HG02623 (cell line): Measurements from ENCODE around the gene CACNA1I.

ENCODE experiments used
- ATAC-seq: cut with Tn5 transposase; IDR thresholded peaks from one replicate; pipeline ENCODE4 v1.9.1; 2021; ENCODE audit warnings: moderate library complexity; ENCODE audit not compliant: unreplicated experiment

The CACNA1I gene

DNA sequence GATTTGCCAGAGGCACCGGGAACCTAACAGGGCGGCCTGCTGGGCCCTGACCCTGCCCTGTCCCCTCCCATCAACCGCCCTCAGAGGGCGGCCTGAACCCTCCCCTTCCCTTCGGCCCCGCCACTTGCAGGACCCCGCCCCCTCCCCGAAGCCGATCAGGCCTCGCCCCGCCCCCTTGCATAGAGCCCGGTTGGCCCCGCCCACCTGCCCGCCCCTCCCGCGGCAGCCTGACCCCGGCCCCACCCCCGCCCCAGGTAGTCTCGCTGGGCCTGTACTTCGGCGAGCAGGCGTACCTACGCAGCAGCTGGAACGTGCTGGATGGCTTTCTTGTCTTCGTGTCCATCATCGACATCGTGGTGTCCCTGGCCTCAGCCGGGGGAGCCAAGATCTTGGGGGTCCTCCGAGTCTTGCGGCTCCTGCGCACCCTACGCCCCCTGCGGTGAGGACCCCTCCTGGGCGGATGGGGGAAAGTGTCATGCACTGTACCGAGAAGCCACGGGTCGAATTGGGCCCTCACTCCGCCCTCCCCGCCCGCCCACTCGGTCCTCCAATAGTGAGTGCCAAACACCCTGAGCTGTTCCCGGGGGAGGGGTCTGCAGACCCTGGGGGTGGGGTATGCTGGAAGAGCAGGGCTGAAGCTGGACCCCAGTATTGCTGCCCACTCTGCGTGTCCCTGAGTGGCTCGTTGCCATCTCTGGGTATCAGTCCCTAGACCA lies 94.1 kb downstream of the CACNA1I start:
- no peak for ATAC-seq

DNA sequence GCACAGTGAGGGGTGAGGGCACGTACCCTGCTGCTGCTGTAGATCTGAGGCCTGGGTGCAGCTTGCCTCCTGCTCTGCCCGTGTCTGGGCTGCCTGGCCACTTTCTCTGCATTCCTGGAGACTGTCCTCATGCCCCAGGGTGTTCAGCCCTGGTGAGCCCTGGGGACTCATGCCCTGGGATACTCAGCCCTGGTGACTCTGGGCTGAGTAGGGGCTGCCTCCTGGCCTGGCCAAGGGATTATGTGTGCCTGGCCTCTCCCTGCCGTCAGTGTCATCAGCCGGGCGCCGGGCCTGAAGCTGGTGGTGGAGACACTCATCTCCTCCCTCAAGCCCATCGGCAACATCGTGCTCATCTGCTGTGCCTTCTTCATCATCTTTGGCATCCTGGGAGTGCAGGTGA lies 94.7 kb downstream of the CACNA1I start:
- ATAC-seq, result no peak

DNA sequence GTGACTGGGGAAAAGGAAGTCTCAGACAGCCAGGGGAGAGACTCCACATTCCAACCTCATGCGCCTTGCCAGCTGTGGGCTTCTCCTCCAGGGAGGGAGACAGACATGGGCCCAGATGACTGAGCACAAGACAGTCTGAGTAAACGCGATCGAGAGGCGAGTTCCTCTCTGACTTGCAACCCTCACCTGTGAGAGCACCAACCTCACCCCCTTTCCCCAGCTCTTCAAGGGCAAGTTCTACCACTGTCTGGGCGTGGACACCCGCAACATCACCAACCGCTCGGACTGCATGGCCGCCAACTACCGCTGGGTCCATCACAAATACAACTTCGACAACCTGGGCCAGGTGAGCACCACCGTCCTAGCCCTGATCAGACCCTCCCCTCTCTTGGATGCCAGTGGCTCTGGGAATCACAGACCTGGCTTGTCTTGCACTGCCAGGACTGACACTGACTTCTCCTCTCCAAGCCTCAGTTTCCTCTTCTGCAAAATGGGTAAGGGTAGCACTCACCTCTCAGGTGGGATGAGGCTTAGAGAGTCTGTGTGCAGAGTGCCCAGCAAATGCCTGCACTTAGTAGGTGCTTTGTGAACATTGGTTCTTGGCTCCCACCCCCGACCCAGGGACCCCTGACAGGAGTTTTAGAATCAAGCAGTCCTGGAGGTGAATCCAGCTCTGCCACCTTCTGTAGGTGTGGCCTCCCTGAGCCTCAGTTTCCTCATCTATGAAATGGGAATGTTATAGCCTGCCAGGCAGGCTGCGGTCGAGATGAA lies 95.3 kb downstream of the CACNA1I start:
- ATAC-seq, result no peak

DNA sequence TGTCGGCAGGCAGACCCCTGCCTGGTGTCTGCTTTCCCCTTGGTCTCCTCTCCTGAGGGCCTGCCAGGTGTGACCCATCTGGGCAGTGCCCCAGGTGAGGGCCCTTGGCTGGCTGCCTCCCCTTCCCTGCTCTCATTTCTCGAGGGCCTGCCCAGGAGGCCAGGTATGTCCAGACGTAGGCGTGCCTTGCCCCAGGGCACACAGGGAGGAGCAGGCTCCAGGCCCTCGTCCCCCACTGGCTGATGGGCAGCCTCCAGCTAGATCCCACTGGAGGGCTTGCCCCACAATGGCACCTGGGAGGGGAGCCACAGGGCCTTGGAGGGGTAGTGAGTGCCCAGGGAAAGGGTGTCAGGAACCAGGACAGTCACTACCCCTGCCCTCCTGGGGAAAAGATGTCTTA lies 95.9 kb downstream of the CACNA1I start:
- ATAC-seq, result no peak

DNA sequence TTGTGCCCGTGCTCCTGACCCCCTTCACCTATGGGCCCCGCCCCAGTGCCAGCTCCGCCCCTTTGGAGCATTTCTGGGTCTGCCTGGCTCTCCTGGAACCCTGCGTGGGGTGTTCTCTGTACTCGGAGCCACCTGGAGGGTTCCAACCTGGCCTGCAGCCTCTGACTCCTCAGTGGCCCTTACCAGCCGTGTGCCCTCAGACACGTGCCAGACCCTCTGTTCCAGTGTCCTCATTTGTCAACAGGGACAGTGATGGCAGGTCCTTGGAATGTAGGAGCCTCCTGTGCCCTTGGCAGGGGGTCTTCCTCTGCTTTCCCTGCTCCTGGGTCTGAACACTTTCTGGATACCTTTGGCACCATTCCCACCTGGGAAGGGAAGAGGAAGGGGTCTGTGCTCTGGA lies 96.4 kb downstream of the CACNA1I start:
- no peak for ATAC-seq

DNA sequence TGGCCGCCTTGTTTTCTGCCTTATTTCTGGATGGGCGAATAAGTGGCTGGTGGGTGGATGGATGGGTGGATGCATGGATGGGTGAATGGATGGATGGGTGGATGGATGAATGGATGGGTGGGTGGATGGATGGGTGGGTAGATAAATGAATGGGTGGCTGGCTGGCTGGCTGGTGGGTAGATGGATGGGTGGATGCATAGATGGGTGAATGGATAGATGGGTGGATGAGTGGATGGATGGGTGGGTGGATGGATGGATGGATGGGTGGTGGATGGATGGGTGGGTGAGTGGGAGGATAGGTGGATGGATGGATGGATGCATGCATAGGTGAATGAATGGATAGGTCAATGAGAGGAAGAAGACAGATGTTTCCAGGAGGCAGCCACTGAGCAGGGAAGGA lies 98.9 kb downstream of the CACNA1I start:
- ATAC-seq, result no peak

DNA sequence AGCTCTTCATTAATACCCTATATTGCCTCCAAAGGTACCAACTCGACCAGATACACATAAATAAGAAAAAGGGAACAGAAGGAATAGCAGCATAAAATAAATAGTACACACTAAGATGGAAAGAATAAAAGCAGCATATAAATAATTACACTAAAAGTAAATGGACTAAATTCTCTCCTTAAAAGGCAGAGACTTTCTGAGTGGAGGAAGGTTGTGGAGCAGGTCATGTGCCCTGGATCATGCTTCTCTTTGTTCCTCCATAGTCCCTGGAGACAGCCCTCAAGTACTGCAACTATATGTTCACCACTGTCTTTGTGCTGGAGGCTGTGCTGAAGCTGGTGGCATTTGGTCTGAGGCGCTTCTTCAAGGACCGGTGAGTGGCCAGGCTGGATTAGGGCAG lies 101.4 kb downstream of the CACNA1I start:
- ATAC-seq, result no peak

DNA sequence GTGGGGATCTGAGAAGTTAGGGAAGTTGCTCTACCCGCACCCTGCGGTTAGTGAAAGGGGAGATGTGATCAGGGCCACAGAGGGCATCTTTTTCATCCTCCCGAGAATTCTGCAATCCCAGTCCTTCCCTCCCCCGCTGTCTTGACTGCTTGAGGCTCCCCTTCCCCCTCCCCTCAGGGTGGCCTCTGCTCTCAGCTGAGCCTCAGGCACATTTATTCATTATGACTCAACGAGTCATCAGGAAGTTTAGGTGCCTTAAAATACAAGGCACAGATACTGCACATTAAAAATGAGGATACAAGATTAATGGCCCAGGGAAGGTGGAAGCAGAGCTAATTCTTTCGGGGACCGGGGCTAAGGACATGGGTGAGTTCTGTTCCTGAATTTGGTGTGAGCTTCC lies 104.0 kb downstream of the CACNA1I start:
- ATAC-seq, result no peak

DNA sequence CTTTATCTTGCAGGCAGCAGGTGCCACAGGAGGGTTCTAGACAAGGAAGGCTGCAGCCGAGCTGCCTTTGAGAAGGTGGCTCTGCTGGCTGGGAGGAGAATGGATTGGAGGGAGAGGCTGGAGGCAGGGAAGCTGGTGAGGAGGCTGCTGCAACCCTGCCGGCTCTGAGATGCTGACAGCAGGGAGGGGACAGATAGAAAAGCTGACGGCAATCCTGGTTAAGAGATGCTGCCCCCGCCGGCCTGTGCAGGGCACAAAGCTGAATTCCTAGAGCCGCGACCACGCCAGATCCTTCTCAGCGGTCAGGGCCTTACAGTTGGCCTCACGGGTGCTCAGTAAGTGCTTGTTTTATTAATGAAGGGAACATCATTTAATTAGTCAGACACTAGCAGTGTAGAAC lies 105.4 kb downstream of the CACNA1I start:
- ATAC-seq, result no peak

DNA sequence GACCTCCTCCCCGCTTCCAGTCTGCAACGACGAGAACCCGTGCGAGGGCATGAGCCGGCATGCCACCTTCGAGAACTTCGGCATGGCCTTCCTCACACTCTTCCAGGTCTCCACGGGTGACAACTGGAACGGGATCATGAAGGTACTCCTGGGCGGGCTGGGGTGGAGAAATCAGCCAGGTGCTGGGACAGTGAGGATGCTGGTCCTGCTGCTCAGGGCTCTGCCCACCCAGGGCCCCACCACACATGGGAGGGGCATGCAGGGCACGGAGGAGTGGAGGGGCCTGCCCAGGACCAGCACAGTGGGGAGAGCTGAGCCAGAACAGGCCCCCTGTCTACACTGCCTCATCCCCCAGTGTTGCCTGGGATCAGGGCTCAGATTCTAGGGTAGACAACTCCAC lies 107.4 kb downstream of the CACNA1I start:
- no peak for ATAC-seq

DNA sequence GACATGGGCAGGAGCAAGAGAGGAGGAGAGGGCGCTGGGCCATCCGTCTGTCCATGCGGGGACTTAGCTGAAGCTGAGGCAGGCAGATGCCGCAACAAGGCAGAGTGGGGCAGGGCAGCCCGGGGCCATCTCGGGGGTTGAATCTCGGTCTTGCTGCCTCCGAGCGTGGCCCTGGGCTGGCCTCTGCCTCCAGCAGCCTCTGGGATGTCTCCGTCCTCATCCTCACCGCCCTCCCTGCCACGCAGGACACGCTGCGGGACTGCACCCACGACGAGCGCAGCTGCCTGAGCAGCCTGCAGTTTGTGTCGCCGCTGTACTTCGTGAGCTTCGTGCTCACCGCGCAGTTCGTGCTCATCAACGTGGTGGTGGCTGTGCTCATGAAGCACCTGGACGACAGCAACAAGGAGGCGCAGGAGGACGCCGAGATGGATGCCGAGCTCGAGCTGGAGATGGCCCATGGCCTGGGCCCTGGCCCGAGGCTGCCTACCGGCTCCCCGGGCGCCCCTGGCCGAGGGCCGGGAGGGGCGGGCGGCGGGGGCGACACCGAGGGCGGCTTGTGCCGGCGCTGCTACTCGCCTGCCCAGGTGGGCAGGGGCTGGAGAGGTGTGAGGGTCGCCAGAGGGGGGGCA lies 108.4 kb downstream of the CACNA1I start:
- no peak for ATAC-seq

DNA sequence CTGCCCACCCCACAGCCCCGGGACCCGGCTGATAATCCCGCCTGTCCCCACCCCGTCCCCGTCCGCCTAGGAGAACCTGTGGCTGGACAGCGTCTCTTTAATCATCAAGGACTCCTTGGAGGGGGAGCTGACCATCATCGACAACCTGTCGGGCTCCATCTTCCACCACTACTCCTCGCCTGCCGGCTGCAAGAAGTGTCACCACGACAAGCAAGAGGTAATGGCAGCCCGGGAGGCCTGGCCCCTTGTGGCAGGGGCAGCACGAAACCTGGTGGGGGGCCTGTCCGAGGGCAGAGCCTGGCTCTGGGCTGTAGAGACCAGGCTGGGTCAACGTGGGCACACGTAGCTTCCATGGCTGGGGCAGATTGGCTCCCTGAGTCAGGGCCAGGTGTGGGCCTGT lies 109.1 kb downstream of the CACNA1I start:
- ATAC-seq, result no peak

DNA sequence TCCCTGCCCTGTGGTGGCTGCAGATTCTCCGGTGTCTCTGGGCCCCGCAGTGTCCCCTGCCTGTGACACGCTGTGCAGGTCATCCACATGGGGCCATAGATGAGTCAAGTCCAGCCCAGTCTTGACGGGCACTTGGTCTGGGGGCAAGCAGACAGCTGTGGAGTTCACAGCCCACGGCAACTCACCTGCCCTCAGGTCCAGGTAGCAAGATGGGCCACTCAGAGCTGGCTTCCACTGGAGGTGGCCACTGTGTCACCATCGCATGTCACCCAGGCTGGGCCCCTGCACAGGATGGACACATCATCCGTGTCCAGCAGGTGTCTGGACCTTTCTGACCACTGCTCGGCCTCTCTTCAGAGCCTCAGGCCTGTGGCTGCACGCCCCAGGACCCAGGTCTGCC lies 109.9 kb downstream of the CACNA1I start:
- ATAC-seq, result no peak

DNA sequence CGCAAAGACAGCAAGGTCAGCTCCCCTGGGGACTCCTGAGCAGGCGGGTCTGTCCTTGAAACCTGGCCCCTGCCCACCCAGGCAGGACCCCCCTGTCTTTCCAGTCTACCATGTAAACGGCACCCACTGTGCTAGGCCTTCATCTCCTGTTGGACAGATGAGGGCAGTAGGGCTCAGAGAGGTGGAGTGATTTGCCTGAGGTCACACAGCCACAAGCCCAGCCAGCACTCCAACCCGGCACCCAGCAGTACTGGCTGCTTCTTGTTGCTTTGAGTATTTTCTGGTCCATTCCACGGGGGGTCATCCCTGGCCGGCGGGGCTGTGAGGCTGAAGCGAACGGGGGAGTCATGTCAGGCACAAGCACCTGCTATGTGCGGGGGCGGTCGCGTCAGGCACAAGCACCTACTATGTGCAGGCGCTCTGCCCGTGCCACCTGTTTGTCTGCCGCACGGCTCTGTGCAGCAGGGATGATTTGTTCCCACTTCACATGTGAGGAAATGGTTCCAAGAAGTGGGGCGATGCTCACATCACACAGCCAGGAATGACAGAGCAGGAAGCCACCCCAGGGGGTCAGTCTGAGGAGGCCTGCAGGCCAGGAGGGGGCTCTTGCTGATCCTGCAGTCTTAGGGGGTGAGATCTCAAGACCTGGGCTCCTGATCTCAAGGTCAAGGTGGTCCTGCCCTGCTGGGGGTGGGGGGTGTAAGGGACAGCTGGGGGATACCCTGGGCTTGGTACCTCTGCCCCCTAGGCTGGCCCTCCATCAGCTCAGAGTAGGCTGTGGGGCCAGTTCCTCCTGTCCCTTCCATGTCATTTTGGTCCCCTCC lies 110.7 kb downstream of the CACNA1I start:
- no peak for ATAC-seq

DNA sequence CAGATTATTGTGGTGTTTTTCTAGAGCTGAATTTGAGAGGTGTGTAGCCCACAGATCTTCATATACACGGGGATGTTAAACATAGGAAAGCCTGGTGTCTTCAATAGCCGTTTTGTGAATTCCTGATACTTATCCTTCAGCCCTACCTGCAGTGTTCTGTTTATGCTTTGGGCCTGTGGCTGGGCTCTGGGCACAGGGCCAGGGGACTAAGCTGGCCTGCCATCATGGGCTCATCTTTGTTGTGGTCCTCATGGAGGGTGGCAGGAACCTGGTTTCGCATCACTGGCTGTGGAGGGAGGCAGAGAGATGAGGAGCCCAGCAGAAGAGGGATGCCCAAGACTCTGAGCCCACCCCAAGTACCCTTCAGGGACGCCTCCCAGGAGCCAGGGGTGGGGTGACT lies 112.4 kb downstream of the CACNA1I start:
- ATAC-seq, result no peak

DNA sequence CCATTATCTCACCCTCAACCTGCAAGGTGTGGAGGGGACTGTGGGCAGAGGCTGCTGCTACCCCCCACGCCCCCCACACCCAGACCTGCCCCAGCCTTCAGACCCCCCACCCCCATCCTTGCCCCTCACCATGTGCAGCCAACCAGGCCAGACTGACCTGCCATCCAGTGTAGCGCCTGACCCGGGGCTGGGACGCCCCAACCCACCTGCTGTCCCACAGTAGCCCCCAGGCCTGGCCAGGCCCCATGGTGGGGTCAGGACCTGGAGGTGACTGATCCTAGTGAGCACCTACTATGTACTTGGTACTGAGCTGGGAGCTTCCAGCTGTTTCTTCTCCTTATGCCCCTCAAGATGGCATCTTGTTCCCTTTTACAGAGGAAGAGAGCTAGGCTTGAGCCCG lies 113.1 kb downstream of the CACNA1I start:
- no peak for ATAC-seq

DNA sequence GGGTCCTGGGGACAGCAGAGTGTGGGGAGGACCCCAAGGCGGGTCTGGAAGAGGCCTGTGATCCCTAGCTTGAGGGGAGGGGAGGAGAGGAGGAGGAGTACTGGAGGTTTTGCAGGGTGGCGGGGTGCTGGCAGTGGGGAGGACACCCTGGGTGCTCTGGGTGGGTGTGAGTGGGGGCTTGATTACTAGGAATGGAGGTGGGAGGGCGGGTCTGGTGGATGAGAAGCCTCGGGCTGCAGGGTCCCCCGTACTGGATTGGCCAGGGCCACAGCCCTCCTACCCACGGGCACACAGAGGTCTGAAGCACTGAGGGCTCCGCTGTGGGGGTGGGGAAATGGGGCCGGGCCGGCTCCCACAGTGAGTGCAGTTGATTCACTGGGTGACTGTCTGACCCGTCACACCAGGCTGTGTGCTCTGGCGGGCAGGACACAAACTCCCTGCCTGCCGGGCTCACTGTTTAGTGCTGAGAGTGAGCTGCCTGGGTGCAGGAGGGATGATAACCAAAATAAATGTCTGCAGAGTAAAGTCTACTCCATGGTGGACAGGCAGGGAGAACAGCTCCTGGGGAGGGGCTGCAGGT lies 114.2 kb downstream of the CACNA1I start:
- no peak for ATAC-seq

DNA sequence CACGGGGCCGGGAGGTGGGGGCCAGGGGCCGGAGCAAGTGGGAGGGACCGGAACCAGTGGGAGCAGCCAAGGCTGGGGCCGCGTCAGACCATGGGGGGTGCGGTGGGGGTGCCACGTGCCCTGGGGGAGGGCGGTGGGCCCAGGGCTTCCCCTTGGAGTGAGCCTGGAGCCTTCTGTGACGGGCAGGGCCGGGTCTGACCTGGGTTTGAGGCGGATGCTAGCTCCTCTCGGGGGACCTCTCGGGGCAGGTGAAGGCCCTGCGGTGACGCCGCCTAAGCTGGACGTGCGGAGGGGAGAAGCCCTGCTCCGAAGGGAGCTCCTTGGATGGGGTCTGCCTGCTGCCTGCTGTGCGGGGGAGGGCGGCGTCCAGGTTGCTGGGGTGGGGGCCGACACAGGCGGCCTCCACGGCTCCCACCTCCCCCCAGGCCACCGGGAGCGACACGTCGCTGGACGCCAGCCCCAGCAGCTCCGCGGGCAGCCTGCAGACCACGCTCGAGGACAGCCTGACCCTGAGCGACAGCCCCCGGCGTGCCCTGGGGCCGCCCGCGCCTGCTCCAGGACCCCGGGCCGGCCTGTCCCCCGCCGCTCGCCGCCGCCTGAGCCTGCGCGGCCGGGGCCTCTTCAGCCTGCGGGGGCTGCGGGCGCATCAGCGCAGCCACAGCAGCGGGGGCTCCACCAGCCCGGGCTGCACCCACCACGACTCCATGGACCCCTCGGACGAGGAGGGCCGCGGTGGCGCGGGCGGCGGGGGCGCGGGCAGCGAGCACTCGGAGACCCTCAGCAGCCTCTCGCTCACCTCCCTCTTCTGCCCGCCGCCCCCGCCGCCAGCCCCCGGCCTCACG lies 115.0 kb downstream of the CACNA1I start:
- ATAC-seq, result no peak

DNA sequence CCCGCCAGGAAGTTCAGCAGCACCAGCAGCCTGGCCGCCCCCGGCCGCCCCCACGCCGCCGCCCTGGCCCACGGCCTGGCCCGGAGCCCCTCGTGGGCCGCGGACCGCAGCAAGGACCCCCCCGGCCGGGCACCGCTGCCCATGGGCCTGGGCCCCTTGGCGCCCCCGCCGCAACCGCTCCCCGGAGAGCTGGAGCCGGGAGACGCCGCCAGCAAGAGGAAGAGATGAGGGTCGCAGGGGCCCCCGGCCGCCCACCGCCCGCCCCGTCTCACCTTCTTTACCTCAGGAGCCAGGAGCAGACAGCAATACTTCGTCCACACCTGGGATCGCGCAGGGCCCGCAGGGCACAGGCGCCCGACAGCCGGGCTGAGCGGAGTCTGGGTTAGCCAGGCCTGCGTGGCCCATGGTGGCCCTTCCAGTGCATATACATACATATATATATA lies 115.6 kb downstream of the CACNA1I start:
- no peak for ATAC-seq
